DND-41 (cell line): Measurements from ENCODE around the gene ZNF783.

Experiments
- CTCF ChIP-seq: IDR thresholded peaks from 2 replicates; pipeline ENCODE4 v1.5.1; 2012; ENCODE audit warnings: borderline replicate concordance, low read length, moderate library complexity, mild to moderate bottlenecking; ENCODE audit not compliant: poor library complexity, severe bottlenecking; ENCODE audit errors: extremely low read depth
- EZH2 ChIP-seq: IDR thresholded peaks from 3 replicates; pipeline ENCODE4 v1.6.1; 2012; ENCODE audit warnings: borderline replicate concordance, low read depth, mild to moderate bottlenecking, moderate library complexity, low read length, inconsistent platforms; ENCODE audit not compliant: severe bottlenecking

DNA sequence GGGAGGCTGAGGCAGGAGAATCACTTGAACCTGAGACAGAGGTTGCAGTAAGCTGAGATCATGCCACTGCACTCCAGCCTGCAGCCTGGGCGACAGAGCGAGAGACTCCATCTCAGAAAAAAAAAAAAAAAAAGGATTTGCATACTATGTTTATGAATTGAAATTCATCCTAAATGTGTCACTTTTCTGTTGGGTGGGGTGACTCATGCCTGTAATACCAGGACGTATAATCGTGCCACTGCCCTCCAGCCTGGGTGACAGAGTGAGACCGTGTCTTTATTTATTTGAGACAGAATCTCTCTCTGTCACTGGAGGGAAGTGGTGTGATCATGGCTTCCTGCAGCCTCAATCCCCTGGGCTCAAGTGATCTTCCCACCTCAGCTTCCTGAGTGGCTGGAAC is 16.8 kb upstream of the ZNF783 start:
- TF ChIP-seq CTCF (no peak), EZH2 (no peak)
